Urinary bladder (tissue), 4 donors: Measurements from ENCODE around the gene GUK1. TPM values are rescaled to one million over a fixed set of nuclear protein-coding genes. Genes with fewer than 3 reads are reported as not detected.
"Not testable (repeated sequence)": the region's sequence is repeated elsewhere in the genome, so short reads cannot be mapped to it uniquely, and the experiment has no call there.

Experiments
- DNase-seq: peaks from one replicate; pipeline ENCODE4 v3.0.0-alpha.2; 2015; ENCODE audit errors: extremely low spot score
- H3K27ac ChIP-seq: one replicate; pipeline ENCODE4 v1.5.1; 2013; ENCODE audit warnings: low read depth, mild to moderate bottlenecking, moderate library complexity
- H3K36me3 ChIP-seq: one replicate; pipeline ENCODE4 v1.6.1; 2013; ENCODE audit warnings: mild to moderate bottlenecking, moderate library complexity; ENCODE audit not compliant: insufficient read depth
- H3K4me1 ChIP-seq: one replicate; pipeline ENCODE4 v1.6.1; 2013; ENCODE audit warnings: mild to moderate bottlenecking, moderate library complexity; ENCODE audit not compliant: insufficient read depth
- H3K4me3 ChIP-seq: one replicate; pipeline ENCODE4 v1.5.1; 2013; ENCODE audit warnings: low read depth, low read length
- WGBS: extraction: QIAGEN DNeasy Blood & Tissue Kit; methylation state at CpG from one replicate; pipeline ENCODE4 v1.1.7; 2013; 5-methylcytosine and 5-hydroxymethylcytosine counted together
- polyA plus RNA-seq: library from polyadenylated mRNA; stranded (reverse); fragments of 200-250 nt; gene quantifications from one replicate; pipeline ENCODE4 v1.2.3, GENCODE V29; 2013
- small RNA-seq: library from RNA; depleted of rRNA; stranded (forward); fragments of <200 nt; gene quantifications from one replicate; pipeline ENCODE3, GENCODE V24; 2014
- total RNA-seq: library from RNA; depleted of rRNA; stranded (reverse); fragments of >200 nt; gene quantifications from one replicate; pipeline ENCODE4 v1.2.3, GENCODE V29; 2014
- donor health status: healthy with polysubstance abuse.
- donor health status: healthy.

Gene GUK1
- total and polyA plus RNA-seq, 2 donors: 103 to 492 TPM

DNA sequence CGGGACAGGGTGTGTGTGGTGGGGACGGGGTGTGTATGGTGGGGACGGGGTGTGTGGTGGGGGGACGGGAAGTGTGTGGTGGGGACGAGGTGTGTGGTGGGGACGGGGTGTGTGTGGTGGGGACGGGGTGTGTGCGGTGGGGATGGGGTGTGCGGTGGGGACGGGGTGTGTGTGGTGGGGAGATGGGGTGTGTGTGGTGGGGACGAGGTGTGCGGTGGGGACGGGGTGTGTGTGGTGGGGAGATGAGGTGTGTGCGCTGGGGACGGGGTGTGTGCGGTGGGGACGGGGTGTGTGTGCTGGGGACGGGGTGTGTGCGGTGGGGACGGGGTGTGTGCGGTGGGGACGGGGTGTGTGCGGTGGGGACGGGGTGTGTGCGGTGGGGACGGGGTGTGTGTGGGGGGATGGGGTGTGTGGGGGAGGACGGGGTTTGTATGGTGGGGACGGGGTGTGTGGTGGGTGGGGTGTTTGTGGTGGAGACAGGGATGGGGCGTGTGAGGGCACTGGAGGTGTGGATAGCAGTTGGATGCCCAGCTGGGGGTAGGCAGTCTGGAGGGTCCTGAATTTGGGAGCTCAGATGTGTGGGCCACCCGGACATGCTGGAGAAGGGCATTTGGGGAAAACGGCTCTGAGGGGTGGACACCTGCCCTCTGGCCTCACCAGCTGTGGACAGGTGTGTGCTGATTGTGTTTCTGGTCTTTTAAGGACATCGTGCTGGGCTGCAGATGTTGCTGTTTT, 42.4 kb downstream of the GUK1 start:
- Histone ChIP-seq H3K27ac (no peak overlapping the region), H3K4me3 (no peak overlapping the region), H3K4me1 (no peaks in the 10 kb centered on the region), H3K36me3 (no peaks in the 10 kb centered on the region)
- 92% methylated on average over 32 of the region's 32 CpGs for WGBS
- no peak for DNase-seq

DNA sequence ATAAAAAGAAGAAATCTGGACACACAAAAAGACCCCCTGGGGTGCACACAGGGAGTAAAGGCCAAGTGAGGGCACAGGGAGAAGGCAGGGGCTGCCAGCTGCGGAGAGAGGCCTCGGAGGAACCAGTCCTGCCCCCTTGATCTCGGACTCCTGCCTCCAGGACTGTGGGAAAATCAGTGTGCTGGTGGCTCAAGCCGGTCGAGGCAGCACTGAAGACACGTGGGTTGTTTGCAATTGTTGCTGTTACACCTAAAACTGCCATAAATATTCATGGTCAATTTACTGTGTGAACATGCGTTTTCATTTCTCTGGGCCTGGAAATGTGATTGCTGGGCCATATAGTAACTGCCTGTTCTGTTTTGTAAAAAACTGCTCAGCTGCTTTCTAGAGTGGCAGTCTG, 44.1 kb downstream of the GUK1 start:
- Histone ChIP-seq H3K4me1 (no peaks in the 10 kb centered on the region), H3K4me3 (no peak overlapping the region), H3K36me3 (no peaks in the 10 kb centered on the region), H3K27ac (no peak overlapping the region)
- DNase-seq: no peak
- 79% methylated on average over 7 of the region's 7 CpGs for WGBS

DNA sequence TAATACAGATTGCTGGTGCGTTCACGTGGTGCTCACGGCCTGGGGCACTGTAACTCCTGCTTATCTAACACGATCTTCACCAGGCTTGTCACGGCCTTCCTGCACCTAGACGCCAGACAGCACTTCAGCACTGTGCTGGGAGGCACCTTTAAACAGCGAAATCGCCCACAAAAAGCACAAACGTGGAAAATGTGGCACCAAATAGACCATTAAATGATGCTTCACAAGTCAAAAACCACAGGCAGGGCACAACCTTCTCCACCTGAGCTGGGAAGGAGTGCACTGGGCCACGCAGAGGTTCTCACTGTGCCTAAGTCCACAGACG, 45.5 kb downstream of the GUK1 start:
- 66% methylated on average over 11 of the region's 11 CpGs for WGBS
- no peak for DNase-seq
- Histone ChIP-seq H3K4me3 (no peak overlapping the region), H3K27ac (no peak overlapping the region), H3K4me1 (no peaks in the 10 kb centered on the region), H3K36me3 (no peaks in the 10 kb centered on the region)

DNA sequence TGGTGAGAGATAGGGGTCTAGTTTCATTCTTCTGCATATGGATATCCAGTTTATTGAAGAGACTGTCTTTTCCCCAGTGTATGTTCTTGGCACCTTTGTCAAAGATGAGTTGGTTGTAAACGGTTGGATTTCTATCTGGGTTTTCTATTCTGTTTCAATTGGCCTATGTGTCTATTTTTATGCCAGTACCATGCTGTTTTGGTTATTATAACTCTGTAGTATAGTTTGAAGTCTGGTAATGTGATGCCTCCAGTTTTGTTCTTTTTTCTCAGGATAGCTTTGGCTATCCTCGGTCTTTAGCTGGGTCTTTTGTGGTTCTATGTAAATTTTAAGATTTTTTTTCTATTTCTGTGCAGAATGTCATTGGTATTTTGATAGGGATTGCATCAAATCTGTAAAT, 48.2 kb downstream of the GUK1 start:
- not testable (repeated sequence) for H3K27ac ChIP-seq, H3K36me3 ChIP-seq, DNase-seq, H3K4me3 ChIP-seq, H3K4me1 ChIP-seq
- WGBS: 78% methylated on average over 2 of the region's 2 CpGs

DNA sequence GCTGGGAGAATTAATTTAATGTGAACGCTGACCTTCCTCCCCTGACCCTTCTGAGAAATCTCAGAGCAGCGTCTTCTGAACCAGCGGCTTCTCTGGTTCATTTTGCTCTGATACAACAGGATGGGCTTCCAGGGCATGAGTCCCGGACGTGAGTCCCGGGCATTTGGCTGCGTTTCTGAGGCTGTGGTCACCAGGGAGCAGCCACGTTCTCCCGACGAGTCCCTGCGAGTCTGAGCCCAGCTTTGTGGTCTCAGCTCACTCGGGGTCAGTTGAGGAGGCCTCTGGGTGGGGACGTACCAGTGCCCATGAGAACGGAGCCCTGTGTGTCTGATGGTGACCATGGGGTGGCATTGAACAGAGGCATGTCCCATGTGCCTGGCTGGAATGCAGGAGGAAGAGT, 50.1 kb downstream of the GUK1 start:
- 85% methylated on average over 14 of the region's 14 CpGs for WGBS
- H3K36me3 ChIP-seq: no peaks in the 10 kb centered on the region
- no peaks in the 10 kb centered on the region for H3K4me1 ChIP-seq
- H3K4me3 ChIP-seq: no peak overlapping the region
- DNase-seq: no peak
- no peak overlapping the region for H3K27ac ChIP-seq

DNA sequence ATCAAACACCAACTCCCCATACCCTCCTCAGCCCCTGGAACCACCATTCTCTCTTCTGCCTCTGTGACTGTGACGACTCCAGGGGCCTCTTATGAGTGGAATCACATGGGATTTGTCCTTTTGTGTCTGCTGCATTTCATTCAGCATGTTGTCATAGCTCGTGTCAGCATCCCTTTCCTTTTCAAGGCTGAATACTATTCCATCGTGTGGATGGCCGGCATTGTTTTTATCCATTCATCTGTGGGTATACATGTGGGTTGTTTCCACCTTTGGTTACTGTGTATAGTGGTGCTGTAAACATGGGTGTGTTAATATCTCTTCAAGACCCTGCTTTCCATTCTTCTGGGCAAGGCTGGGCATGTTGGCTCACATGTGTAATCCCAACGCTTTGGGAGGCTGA, 50.7 kb downstream of the GUK1 start:
- no peak overlapping the region for H3K27ac ChIP-seq
- H3K4me1 ChIP-seq: no peaks in the 10 kb centered on the region
- H3K36me3 ChIP-seq: no peaks in the 10 kb centered on the region
- DNase-seq: no peak
- H3K4me3 ChIP-seq: no peak overlapping the region
- WGBS: 93% methylated on average over 5 of the region's 5 CpGs

DNA sequence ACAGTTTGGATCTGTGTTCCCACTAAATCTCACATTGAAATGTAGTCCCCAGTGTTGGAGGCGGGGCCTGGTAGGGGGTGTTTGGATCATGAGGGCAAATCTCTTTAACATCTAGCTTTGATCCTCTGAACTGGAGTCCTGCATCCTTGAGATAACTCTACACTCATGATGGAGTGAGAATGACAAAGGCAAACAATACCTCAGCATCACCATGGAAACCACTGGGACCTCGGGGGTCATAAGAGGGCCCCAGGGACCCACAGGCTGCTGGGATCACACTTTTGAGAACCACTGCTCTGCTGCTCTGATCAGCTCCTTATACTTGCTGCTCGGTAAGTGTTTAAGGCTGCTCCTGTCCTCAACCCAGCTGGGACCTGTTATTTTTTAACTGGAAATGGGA, 54.4 kb downstream of the GUK1 start:
- no peak for DNase-seq
- H3K4me3 ChIP-seq: no peak overlapping the region
- no peaks in the 10 kb centered on the region for H3K36me3 ChIP-seq
- WGBS: 73% methylated on average over 3 of the region's 3 CpGs
- H3K4me1 ChIP-seq: no peaks in the 10 kb centered on the region
- H3K27ac ChIP-seq: no peak overlapping the region

DNA sequence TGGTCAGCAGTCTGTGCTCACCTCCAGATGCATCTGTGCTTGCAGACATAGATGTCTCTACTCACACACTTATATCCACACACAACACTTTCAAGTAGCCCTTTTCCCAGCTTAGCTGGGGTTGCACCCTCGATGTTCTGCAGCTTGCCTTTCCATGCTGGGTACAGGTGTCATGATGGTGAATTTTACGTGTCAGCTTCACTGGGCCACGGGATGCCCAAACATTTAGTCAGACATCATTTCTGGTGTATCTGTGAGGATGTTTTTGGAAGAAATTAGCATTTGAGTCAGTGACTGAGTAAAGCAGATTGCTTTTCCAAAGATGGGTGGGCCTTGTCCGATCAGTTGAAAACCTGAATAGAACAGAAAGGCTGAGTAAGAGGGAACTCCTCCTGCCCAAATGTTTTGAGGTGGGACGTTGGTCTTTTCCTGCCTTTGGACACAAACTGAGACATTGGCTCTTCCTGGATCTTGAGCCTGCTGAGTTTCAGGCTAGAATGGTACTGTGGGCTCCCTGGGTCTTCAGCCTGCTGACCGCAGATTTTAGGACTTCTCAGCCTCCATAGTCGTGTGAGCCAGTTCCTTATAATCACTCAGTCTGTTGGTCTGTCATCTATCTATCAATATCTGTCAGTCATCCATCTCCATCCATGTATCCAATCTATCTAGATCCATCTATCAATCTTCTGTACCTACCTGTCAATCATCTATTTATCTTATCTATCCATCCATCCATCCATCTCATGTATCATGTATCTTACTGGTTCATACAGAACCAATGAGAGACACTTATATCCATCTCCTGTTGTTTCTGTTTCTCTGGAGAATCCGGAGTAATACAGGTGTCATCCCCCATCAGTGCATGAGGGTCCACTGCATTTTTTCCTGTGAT, 55.1 kb downstream of the GUK1 start:
- Histone ChIP-seq H3K4me1 (no peaks in the 10 kb centered on the region), H3K36me3 (no peaks in the 10 kb centered on the region), H3K4me3 (no peak overlapping the region), H3K27ac (no peak overlapping the region)
- 92% methylated on average over 8 of the region's 8 CpGs for WGBS
- DNase-seq: no peak

DNA sequence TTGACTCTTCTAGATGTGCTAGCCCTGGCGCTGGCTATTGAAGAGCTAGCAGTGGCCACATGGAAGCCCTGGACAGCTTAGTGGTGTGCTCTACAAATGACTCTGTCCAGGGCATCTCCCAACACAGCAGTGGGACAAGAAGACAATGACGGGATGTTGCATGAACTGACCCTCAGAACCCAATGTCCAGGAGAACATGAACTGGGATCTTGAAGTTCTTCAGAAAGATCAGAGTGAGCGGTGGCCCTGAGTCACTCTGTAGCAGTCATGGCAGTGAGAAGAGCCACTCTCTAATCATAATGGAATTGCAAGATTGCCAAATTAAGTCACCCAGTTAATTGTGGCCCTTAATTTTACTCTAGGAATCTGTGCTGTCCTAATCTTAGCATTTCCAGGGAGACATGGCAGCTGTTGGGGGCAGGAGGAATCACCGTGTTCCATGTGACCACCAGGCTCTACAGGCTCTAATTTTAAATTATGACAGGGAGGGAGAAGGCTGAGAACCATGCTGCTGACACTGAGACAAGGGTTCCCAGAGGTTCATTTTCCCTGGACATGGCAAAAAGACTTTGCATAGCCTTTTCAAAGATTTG, 57.6 kb downstream of the GUK1 start:
- no peak for DNase-seq
- WGBS: 95% methylated on average over 4 of the region's 4 CpGs
- Histone ChIP-seq H3K36me3 (no peaks in the 10 kb centered on the region), H3K4me3 (no peak overlapping the region), H3K4me1 (no peaks in the 10 kb centered on the region), H3K27ac (no peak overlapping the region)

Small RNA genes lying within 50 kb of the gene (small RNA-seq; reads per million reads assigned to genes)
- not detected for gene AL359510.1

Other genes with a start within 250 kb of the GUK1 start
- gene WNT9A, start 192.3 kb upstream of the GUK1 start, total RNA-seq: 2.7 TPM
- gene WNT9A, start 192.3 kb upstream of the GUK1 start, polyA plus RNA-seq: 9.4 TPM
- not detected for gene WNT3A, start 133.3 kb upstream of the GUK1 start, total RNA-seq
- not detected for gene WNT3A, start 133.3 kb upstream of the GUK1 start, polyA plus RNA-seq
- gene ARF1, start 57.6 kb upstream of the GUK1 start, total RNA-seq: 112 TPM
- 462 TPM for gene ARF1, start 57.6 kb upstream of the GUK1 start, polyA plus RNA-seq
- 4.3 TPM for gene C1orf35, start 37.0 kb upstream of the GUK1 start, total RNA-seq
- 25.7 TPM for gene C1orf35, start 37.0 kb upstream of the GUK1 start, polyA plus RNA-seq
- gene MRPL55, start 31.0 kb upstream of the GUK1 start, total RNA-seq: 22.5 TPM
- gene MRPL55, start 31.0 kb upstream of the GUK1 start, polyA plus RNA-seq: 109 TPM
- 4.0 TPM for gene GJC2, start 9.7 kb downstream of the GUK1 start, total RNA-seq
- 5.4 TPM for gene GJC2, start 9.7 kb downstream of the GUK1 start, polyA plus RNA-seq
- 5.4 TPM for gene IBA57, start 25.5 kb downstream of the GUK1 start, total RNA-seq
- 6.6 TPM for gene IBA57, start 25.5 kb downstream of the GUK1 start, polyA plus RNA-seq
- 29.1 TPM for gene OBSCN, start 67.8 kb downstream of the GUK1 start, total RNA-seq
- 8.4 TPM for gene OBSCN, start 67.8 kb downstream of the GUK1 start, polyA plus RNA-seq